ENCODE results near the gene PCSK5.

Gene PCSK5

GRCh38 chr9:76203373-76203772 is 312.9 kb downstream of the PCSK5 start:
- no peak for DNase-seq

- DNase-seq = no peak
Measured at GRCh38 chr9:76206821-76207220, 316.3 kb downstream of the PCSK5 start.

GRCh38 chr9:76213751-76214150 is 323.3 kb downstream of the PCSK5 start:
- DNase-seq = no peak

GRCh38 chr9:76215066-76215465 is 324.6 kb downstream of the PCSK5 start:
- DNase-seq = no peak

- DNase-seq = no peak
Measured at GRCh38 chr9:76216161-76216649, 325.7 kb downstream of the PCSK5 start.

GRCh38 chr9:76218117-76218885 is 327.8 kb downstream of the PCSK5 start:
- DNase-seq = no peak

GRCh38 chr9:76218886-76219445 is 328.5 kb downstream of the PCSK5 start:
- DNase-seq = no peak

- DNase-seq = no peak
Measured at GRCh38 chr9:76219560-76220151, 329.2 kb downstream of the PCSK5 start.

GRCh38 chr9:76221423-76221822 is 330.9 kb downstream of the PCSK5 start:
- no peak for DNase-seq

- DNase-seq = no peak
Measured at GRCh38 chr9:76223749-76224340, 333.4 kb downstream of the PCSK5 start.

GRCh38 chr9:76227156-76227555 is 336.7 kb downstream of the PCSK5 start:
- DNase-seq = no peak

GRCh38 chr9:76231001-76231400 is 340.5 kb downstream of the PCSK5 start:
- no peak for DNase-seq

- DNase-seq = no peak
Measured at GRCh38 chr9:76232861-76233489, 342.5 kb downstream of the PCSK5 start.

GRCh38 chr9:76240578-76240977 is 350.1 kb downstream of the PCSK5 start:
- no peak for DNase-seq

GRCh38 chr9:76245518-76245917 is 355.0 kb downstream of the PCSK5 start:
- DNase-seq = no peak

GRCh38 chr9:76246680-76247079 is 356.2 kb downstream of the PCSK5 start:
- DNase-seq = no peak

GRCh38 chr9:76247426-76247825 is 357.0 kb downstream of the PCSK5 start:
- DNase-seq = no peak

GRCh38 chr9:76249309-76249708 is 358.8 kb downstream of the PCSK5 start:
- DNase-seq = no peak

- DNase-seq = no peak
Measured at GRCh38 chr9:76255781-76256455, 365.4 kb downstream of the PCSK5 start.

- no peak for DNase-seq
Measured at GRCh38 chr9:76257311-76257710, 366.8 kb downstream of the PCSK5 start.

GRCh38 chr9:76266649-76267283 is 376.3 kb downstream of the PCSK5 start:
- DNase-seq = no peak

- no peak for DNase-seq
Measured at GRCh38 chr9:76267284-76267652, 376.8 kb downstream of the PCSK5 start.

Measured in activated CD8-positive, alpha-beta memory T cell treated with anti-CD3 and anti-CD28 coated beads, Interleukin-2, amount 50 U/mL, for 48 hours (primary cell).